Left cardiac atrium (tissue), 4 donors: ENCODE measurements around the gene NSUN2. TPM values are rescaled to one million over a fixed set of nuclear protein-coding genes. Genes with fewer than 3 reads are reported as not detected.
"Not testable (repeated sequence)": the region's sequence is repeated elsewhere in the genome, so short reads cannot be mapped to it uniquely, and the experiment has no call there.

ENCODE experiments used
- ATAC-seq, 2 donors: fragments of 200-7000 bp; cut with Tn5 transposase; one replicate each; pipeline ENCODE4 v1.9.1; 2020; ENCODE audit warnings: mild to moderate bottlenecking in 2 of 2, moderate library complexity in 2 of 2
- DNase-seq: peaks from one replicate; pipeline ENCODE4 v3.0.0-alpha.2; 2020
- intact Hi-C, 2 donors: fragments of 100-400 bp; cut with DNase I; formaldehyde crosslinking; loops; one replicate each; pipeline versions ENCODE4 v1.14.1 to v1.15.1; 2022 to 2023
- total RNA-seq, 2 donors: library from RNA; stranded (reverse); fragmentation: NEBNext Ultra II Directional; extraction: Animal tissue kit (Norgen Biotek cat#: 25700); gene quantifications; one replicate each; pipeline ENCODE4 v1.2.1, GENCODE V29; 2021
- donor health status: DM: no; HTN: yes; CAD: no.
- donor health status: DM: no; HTN: yes; CAD: no; lungs with severe emphysema.
- donor health status: DM: yes; HTN: yes; CAD: no.
- donor health status: Dilated cardiomyopathy.

NSUN2 gene
- total RNA-seq, 2 donors from 2014 or later = 23.2 to 29.3 TPM

DNA sequence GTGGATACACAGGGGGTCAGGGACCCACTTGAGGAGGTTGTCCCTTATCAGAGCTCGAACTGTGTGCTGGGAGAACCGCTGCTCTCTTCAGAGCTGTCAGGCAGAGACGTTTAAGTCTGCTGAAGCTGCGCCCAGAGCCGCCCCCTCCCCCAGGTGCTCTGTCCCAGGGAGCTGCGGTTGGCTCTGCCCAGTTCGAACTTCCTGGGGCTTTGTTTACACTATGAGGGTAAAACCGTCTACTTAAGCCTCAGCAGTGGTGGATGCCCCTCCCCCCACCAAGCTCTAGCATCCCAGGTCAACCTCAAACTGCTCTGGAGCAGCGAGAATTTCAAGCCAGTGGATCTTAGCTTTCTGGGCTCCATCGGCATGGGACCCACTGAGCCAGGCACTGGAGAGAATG lies 16.3 kb upstream of the NSUN2 start:
- no peak for ATAC-seq
- intact Hi-C loops = no loop called here
- DNase-seq = no peak

DNA sequence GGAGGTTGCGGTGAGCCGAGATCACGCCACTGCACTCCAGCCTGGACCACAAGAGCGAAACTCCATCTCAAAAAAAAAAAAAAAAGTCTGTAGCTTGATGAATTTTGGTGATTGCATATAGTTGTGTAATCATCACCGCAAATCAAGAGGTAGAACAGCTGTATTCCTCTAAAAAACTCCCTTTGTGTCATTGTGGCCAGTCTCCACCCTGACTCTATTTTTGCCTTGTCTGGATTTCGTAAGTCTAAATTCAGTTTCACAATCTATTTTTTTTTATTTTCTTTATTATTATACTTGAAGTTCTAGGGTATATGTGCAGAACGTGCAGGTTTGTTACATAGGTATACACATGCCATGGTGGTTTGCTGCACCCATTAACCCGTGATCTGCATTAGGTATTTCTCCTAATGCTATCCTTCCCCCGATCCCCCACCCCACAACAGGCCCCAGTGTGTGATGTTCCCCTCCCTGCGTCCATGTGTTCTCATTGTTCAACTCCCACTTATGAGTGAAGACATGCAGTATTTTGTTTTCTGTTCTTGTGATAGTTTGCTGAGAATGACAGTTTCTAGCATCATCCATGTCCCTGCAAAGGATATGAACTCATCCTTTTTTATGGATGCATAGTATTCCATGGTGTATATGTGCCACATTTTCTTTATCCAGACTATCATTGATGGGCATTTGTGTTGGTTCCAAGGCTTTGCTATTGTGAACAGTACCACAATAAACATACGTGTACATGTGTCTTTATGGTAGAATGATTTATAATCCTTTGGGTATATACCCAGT lies 12.9 kb upstream of the NSUN2 start:
- ATAC-seq, DNase-seq, intact Hi-C loops: not testable (repeated sequence)

DNA sequence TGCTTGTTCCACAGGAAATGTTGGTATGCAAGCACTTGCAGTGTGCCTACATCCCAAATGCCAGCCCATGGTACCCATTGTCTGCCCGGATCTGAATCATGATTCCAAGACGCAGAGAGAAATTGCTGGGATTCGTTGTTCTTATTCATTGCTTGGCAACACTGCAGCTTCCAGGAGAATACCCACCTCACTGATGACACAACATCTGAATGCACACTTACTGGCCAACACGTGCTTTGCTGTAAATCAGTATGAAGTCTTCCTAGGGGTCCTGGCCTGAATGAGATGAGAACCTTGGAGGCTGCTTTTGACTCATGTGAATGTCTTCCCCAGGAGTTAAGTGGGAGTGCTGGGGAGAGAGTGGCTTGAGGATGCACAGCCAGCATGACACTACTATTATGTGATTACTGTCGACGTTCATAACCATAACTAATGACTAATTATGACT lies 12.0 kb upstream of the NSUN2 start:
- ATAC-seq = no peak
- intact Hi-C loops = no loop called here
- DNase-seq = no peak

DNA sequence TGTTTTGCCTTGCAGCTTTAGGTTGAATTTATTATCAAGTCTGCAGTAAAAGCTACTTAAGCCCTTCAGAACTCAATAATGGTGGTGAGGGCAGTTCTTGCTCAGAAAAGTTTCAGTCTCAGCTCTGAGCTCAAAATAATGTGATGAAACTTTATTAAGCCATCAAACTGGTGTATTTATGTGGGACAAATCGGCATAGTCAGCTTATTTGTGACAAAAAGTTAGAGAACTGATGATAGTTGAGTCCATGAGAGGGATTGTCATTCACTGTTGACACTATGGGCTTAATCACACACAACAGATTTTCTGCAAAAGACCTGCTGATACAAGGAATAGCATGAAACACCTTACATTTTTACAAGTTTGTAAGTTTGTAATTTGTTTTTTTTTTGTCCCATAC lies 9.8 kb upstream of the NSUN2 start:
- ATAC-seq (no peak), DNase-seq (no peak)
- intact Hi-C loops = no loop called here

DNA sequence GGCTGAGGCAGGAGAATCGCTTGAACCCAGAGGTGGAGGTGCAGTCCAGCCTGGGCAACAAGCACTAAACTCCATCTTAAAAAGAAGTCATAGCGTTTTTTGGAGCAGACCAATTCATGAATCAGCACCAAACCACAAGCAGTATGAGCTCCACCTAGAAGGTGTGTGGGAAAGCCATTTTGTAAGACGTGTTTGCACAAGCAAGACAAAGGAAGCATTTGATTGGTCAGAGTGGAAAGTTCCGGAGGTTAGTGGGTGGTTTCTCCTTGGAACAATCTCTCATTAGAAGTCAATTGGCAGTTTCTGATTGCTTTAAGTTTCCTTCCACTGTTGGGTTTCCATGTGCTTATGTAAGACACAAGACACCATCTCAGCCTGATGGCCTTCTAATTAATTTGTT lies 5.4 kb upstream of the NSUN2 start:
- intact Hi-C loops = no loop called here
- DNase-seq (no peak), ATAC-seq (no peak)

DNA sequence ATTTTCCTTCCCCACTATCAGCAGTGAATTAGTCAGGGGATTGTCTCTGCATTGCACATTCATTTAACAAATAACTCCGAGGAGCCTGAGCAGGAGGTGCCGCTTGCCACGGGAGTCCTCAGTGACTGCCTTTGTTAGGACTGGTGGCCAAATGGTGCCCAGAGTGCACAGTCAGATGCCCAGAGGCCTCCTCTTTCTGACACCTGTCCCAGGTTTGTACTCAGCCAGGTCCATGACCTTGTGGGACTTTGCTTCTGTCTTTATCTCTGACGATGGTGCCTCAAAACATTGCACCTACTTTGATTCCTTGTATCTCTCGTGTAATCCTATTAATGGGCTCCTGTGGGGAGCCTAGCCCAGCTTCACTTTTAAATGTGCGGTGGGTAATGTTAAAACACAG lies 4.7 kb upstream of the NSUN2 start:
- no peak for ATAC-seq
- intact Hi-C loops = no loop called here
- no peak for DNase-seq

DNA sequence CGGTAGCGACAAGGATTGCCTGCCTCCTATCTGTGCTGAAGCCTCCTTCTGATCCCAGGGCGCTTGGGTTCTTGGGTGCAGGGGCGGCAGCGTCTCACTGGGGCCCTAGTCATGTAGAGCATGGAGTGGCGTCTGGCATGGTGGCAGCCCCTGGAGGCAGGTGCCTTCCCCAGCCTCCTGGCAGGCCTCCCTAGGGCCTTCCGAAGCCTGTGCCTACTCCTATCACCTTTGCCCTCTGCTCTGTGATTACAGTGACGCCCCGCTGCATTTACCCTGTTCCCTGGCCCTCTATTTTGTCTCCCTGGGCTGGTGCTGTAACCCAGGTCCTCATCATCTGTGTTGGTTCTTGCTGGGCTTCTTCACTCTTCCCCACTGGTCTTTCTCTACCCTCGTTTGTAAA lies 4.2 kb upstream of the NSUN2 start:
- ATAC-seq (no peak), DNase-seq (no peak)
- intact Hi-C loops = no loop called here

DNA sequence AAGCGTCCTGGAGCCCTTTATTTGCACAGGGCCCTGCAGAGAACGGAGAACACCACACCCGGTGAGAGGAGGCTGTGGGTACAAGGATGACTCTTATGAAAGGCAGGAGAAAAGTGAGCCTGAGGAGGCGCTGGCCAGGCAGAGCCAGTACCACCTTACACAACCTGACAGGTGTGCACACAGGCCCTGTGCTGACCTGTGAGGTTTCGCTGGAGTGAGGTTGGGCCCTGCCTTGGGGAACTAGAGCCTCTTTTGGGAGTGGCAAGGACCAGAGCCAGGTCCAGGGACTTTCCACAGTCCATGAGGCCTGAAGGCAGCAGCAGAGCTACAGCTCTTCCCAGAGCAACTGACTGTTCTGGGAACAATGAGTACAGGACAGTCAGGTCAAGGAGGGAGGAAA lies 3.4 kb upstream of the NSUN2 start:
- no peak for DNase-seq
- intact Hi-C loops = no loop called here
- ATAC-seq = no peak

DNA sequence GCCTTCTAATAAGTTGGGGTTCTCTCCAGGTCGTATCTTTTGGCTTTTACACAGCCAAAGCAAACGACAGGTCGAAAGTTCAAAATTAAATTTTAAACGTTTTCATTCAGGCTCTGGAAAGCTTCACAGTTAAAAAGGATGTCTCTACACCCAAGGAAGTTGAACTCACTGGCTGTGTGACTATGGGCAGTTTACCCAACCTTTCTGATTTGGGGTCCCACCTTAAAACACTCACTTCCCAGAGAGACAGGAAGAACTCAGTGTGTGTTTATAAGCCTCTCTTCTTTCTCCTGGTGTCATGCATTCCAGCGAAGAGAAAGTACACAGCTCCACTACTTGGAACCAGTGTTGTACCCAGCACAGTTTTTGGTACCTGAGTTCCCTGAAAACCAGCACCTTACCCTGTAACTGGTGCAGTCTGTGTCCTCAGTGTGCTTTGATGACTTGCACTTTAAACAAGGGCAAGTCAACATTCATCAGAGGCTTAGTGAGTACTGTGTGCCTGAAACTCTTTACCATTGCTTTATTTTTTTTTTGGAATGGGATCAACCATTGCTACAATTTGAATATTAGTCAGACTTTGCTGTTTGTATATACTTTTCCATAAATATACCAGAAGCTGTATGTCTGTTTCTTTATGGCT lies 2.1 kb upstream of the NSUN2 start:
- intact Hi-C loops = loop anchor here in 1 of 2 donors (5.0 kb wide), 2 partner anchors 77 to 112 kb away; partner anchors contain the start of gene TENT4A
- DNase-seq = no peak

DNA sequence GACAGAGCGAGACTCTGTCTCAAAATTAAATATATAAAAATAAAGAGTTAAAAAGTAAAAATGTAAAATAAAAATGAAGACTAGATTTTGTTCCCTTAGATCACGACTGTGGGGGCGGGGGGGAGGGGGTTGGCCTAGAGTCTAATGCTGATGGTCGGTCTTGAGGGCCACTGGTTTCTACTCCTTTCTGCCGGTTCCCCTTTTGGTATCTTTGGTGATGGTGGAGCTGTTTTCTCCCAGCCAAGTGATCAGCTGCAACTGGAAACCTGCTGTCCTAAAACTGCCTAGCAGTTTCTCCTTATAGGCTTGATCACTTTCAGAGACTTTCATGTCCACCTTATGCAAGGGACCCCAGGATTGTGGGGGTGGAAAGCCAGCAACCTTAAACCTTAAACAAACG lies 1.5 kb upstream of the NSUN2 start:
- no peak for DNase-seq
- intact Hi-C loops = loop anchor here in 1 of 2 donors (5.0 kb wide), 2 partner anchors 78 to 113 kb away; partner anchors contain the start of gene TENT4A
- ATAC-seq = no peak

More for the DNA sequence above, 2.1 kb upstream of the NSUN2 start:
- no peak for ATAC-seq

DNA sequence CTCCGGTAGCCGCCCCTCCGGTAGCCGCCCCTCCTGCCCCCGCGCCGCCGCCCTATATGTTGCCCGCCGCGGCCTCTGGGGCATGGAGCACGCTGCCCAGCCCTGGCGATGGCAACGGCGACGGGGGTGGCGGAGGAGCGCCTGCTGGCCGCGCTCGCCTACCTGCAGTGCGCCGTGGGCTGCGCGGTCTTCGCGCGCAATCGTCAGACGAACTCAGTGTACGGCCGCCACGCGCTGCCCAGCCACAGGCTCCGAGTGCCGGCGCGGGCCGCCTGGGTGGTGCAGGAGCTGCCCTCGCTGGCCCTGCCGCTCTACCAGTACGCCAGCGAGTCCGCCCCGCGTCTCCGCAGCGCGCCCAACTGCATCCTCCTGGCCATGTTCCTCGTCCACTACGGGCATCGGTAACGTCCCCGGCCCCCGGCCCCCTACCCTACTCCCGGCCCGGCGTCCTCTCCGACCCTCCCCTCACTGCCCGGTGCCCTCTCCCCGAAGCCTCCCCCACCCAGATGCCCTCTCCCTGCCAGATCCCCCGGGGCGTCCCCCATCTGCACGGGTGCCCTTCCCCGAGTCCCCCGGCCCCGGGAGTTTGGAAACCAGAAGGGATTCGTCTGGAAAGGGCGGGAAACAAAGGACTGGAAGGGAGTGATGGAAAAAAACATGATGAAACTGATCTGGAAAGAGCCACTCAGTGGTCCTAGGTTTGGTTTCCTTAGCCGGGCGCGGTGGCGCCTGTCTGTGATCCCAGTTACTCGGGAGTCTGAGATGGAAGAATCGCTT lies 813 bp upstream of the NSUN2 start:
- ATAC-seq (peak; percentile 47 to 74), DNase-seq (peak; percentile 65)
- intact Hi-C loops = loop anchor here in 1 of 2 donors (5.0 kb wide), 2 partner anchors 79 to 114 kb away; partner anchors contain the start of gene TENT4A

DNA sequence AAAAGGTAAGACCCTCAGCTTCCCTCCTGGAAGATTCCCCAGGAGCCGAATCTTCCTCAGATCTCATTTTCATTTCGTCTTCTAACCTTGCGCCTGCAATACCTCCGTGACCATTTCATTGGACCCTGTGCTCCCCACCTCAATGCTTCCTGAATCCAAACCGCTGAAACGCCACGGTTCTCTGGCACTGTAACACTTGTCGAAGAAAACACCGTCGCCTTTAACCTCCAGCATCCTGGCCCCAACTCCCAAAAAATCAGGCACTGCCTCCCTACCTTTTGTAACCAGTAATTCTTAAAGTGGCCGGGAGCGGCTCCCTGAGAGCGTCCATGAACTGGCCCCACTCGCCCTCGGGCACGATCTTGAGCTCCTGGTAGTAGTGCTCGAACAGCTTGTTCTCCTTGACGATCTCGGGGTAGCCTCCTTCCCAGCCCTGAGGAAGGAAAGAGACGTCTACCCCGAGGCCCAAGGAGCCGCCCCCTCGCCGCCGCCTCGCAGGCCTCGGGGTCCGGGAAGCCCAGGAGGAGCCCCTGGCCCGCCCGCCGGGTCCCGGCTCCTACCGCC lies 438 bp downstream of the NSUN2 start:
- ATAC-seq (peak; percentile 20 to 48), DNase-seq (peak; percentile 43)
- intact Hi-C loops = loop anchor here in 1 of 2 donors (5.0 kb wide), 2 partner anchors 80 to 115 kb away; partner anchors contain the start of gene TENT4A

DNA sequence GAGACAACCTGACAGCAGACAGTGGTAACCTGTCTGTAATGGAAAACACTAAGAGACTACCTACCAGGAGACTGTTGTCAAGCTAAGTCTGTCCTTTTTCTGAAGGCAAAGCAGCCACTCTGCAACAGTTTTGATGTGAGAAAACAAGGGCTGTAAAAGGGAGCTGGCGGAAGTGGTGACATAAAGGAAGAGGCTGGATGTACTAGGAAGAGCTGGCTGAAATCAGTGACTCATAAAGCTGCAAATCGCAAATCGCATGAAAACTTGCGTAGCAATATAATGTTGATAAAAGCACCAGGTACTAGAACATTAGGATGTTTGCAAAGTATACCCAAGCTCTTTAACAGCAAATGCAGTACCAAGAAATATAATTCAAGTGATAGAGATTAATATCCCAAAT lies 1.4 kb downstream of the NSUN2 start:
- DNase-seq (no peak), ATAC-seq (no peak)
- intact Hi-C loops = loop anchor here in 1 of 2 donors (5.0 kb wide), 2 partner anchors 81 to 116 kb away; partner anchors contain the start of gene TENT4A

DNA sequence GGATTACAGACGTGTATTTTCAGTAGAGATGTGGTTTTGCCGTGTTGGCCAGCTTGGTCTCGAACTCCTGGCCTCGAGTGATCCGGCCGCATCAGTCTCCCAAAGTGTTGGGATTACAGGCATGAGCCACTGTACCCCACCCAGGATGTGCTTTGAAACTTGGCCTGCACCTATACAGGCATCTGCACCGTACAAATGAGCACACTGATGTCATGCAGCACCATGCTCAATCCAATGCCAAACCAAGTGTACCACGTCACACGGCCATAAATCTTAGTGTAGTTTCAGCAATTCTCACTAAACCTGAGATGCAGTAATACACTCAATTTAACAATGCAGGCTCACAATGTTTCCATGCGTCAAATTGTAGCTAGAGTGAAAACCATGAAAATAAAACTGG lies 6.3 kb downstream of the NSUN2 start:
- ATAC-seq (no peak), DNase-seq (no peak)
- intact Hi-C loops = no loop called here

DNA sequence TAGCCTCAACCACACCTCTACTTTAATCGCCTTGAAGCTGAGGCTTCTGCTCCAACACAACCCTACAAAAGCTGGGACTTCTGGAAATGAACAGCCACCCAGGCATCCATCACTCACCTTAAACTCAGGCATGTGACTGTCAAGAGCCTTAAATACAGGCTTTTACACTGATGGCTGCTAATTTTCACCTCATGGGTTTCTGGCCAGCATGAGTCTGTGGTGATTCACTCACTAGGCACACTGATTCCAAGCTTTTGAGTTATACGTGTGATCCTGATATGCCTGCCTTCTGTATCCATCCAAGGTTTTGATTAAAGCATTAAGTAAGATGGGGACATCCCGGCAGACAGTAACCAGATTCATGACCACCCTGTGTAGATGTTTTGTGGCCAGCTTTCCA lies 8.9 kb downstream of the NSUN2 start:
- ATAC-seq (no peak), DNase-seq (no peak)
- intact Hi-C loops = loop anchor here in 1 of 2 donors (5.0 kb wide), 1 partner anchor 118 kb away; no protein-coding TSS in a partner anchor

DNA sequence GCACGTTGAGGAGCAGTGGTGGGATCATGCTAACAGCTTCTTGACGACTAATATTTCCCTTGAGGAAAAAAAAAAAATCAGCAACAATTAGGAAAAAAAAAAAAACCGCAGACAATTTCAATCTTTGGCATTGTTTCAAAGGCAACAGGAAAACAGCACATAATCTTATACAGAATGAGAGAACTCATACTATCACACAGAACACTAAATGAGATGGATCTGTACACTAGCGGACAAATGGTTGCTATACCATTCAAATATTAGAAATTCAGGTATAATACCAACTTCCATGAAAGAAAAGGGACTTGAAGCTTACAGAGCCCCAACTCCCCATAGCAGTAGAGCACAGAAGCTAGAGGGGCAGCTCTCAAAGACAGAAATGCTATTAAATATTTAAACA lies 9.6 kb downstream of the NSUN2 start:
- no peak for DNase-seq
- no peak for ATAC-seq
- intact Hi-C loops = loop anchor here in 1 of 2 donors (5.0 kb wide), 1 partner anchor 119 kb away; no protein-coding TSS in a partner anchor

DNA sequence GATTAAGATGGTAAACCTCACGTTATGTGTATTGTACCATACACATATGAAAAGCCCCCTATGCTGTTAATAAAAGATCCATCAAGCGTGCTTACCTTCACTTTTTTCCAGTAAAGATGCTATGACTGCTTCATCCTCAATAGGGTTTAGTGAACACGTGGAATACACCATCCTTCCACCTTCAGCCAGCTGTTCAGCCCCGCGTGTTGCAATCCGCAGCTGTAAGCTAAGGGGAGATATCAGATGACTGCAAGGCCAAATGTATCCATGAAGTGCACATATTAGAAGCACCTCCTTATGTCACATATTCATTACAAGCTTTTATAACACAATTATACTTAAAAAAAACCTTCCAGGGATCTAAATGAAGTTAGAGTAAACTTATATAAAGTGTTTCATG lies 16.2 kb downstream of the NSUN2 start:
- DNase-seq = no peak
- intact Hi-C loops = no loop called here
- no peak for ATAC-seq

DNA sequence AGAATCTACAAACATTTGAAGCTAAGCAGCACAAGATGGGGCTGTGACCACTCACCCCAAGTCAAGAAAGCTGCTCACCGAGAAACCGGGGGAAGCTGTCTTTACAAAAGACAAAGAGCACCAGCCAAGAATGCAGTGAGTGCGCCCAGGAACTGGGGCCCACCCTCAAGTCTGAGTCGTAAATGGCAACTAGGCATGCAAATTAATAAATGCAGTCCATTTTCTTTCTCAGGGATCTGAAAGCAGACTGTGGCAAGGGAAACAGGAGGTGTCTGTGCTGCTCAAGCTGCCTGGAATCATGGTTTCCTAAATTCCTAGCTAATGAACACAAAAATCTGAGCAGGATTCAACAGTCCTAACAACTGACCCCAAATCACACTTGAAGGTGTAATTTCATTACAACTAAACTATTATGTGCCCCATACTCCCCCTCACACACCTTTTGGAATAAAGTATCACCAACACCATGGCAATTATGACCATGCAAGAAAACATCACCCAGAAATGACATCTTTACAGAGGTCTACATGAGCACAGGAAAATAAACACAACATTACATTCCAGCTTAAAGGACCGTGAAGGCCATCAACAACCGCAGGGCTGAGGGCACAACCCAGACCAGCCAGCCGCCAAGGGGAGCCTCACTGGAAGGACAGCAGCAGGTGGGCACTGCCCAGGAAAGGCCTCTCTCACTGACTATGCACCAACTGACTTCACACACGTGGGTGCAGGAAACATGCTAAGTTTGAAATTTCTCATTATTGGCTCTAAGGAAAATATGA lies 17.6 kb downstream of the NSUN2 start:
- intact Hi-C loops = no loop called here

More for the DNA sequence above, 17.6 kb downstream of the NSUN2 start:
- ATAC-seq = no peak
- DNase-seq = no peak
